Progenitor cell of endocrine pancreas (in vitro differentiated cells): ENCODE measurements around the gene NCOA1. TPM values are rescaled to one million over a fixed set of nuclear protein-coding genes. Genes with fewer than 3 reads are reported as not detected.

Experiments used
- DNase-seq: peaks from one replicate; pipeline ENCODE4 v3.0.0; 2021; ENCODE audit warnings: low spot score; ENCODE audit not compliant: unreplicated experiment
- H3K27ac Mint-ChIP-seq: 2 replicates; pipeline ENCODE4 v1.8.0; 2021; ENCODE audit warnings: mild to moderate bottlenecking, moderate library complexity, mixed read lengths
- H3K27me3 Mint-ChIP-seq: 2 replicates; pipeline ENCODE4 v1.8.0; 2021; ENCODE audit warnings: mixed read lengths
- H3K36me3 Mint-ChIP-seq: 2 replicates; pipeline ENCODE4 v1.8.0; 2022; ENCODE audit warnings: mixed read lengths; ENCODE audit not compliant: insufficient read depth
- H3K4me1 Mint-ChIP-seq: 2 replicates; pipeline ENCODE4 v1.8.0; 2021; ENCODE audit warnings: low read depth, mixed read lengths
- H3K4me3 Mint-ChIP-seq: 2 replicates; pipeline ENCODE4 v1.8.0; 2021; ENCODE audit warnings: low read depth, mild to moderate bottlenecking, moderate library complexity, mixed read lengths
- H3K9me3 Mint-ChIP-seq: 2 replicates; pipeline ENCODE4 v1.8.0; 2021; ENCODE audit warnings: low read depth, mixed read lengths
- CTCF ChIP-seq: fragments of 200-600 bp; sonication (generic); IDR thresholded peaks from one replicate; pipeline ENCODE4 v1.5.0; 2021; ENCODE audit warnings: antibody characterized with exemption, mild to moderate bottlenecking; ENCODE audit not compliant: unreplicated experiment
- total RNA-seq: library from RNA; stranded (reverse); gene quantifications from 2 replicates; pipeline ENCODE4 v1.2.1, GENCODE V29; 2021

NCOA1 gene
- total RNA-seq, 1 donor from 2014 or later, result 32.3 TPM

GRCh38 chr2:24515335-24515734 is 24.3 kb downstream of the NCOA1 start:
- peak overlapping the region; percentile 61 for H3K27ac Mint-ChIP-seq
- no peaks in the 10 kb centered on the region for H3K27me3 Mint-ChIP-seq
- peaks cover 4% of the 10 kb centered on the region for H3K9me3 Mint-ChIP-seq
- H3K4me1 Mint-ChIP-seq, result peaks cover 12% of the 10 kb centered on the region
- no peak overlapping the region for H3K4me3 Mint-ChIP-seq
- peaks cover 5% of the 10 kb centered on the region for H3K36me3 Mint-ChIP-seq
- TF ChIP-seq CTCF, result no peak
- no peak for DNase-seq

- no peak for TF ChIP-seq CTCF
- Mint-ChIP-seq H3K4me3 (no peak overlapping the region), H3K36me3 (peaks cover 5% of the 10 kb centered on the region), H3K27me3 (no peaks in the 10 kb centered on the region), H3K27ac (no peak overlapping the region), H3K4me1 (peaks cover 12% of the 10 kb centered on the region), H3K9me3 (peaks cover 4% of the 10 kb centered on the region)
- no peak for DNase-seq
These were observed 24.8 kb downstream of the NCOA1 start for GRCh38 chr2:24515831-24516230.

GRCh38 chr2:24517247-24517646 is 26.2 kb downstream of the NCOA1 start:
- H3K36me3 Mint-ChIP-seq, result peaks cover 5% of the 10 kb centered on the region
- H3K4me1 Mint-ChIP-seq, result peaks cover 10% of the 10 kb centered on the region

GRCh38 chr2:24520175-24520574 is 29.1 kb downstream of the NCOA1 start:
- DNase-seq, result no peak
- Mint-ChIP-seq H3K36me3 (peaks cover 5% of the 10 kb centered on the region), H3K4me1 (peaks cover 12% of the 10 kb centered on the region), H3K9me3 (peaks cover 10% of the 10 kb centered on the region), H3K4me3 (no peak overlapping the region), H3K27ac (no peak overlapping the region), H3K27me3 (no peaks in the 10 kb centered on the region)
- no peak for TF ChIP-seq CTCF

More at GRCh38 chr2:24517247-24517646, 26.2 kb downstream of the NCOA1 start:
- peak overlapping the region; percentile 74 for H3K27ac Mint-ChIP-seq
- no peak for TF ChIP-seq CTCF
- H3K9me3 Mint-ChIP-seq, result peaks cover 10% of the 10 kb centered on the region
- DNase-seq, result no peak
- H3K27me3 Mint-ChIP-seq, result no peaks in the 10 kb centered on the region
- no peak overlapping the region for H3K4me3 Mint-ChIP-seq

- H3K4me3 Mint-ChIP-seq, result no peak overlapping the region
- peaks cover 5% of the 10 kb centered on the region for H3K36me3 Mint-ChIP-seq
- no peak overlapping the region for H3K27ac Mint-ChIP-seq
- no peaks in the 10 kb centered on the region for H3K27me3 Mint-ChIP-seq
- H3K9me3 Mint-ChIP-seq, result peaks cover 10% of the 10 kb centered on the region
- no peak for TF ChIP-seq CTCF
- DNase-seq, result no peak
- H3K4me1 Mint-ChIP-seq, result peaks cover 9% of the 10 kb centered on the region
These were observed 30.3 kb downstream of the NCOA1 start for GRCh38 chr2:24521162-24521857.
